Chondrocyte (in vitro differentiated cells): ENCODE data around the gene TMCC1. TPM values are rescaled to one million over a fixed set of nuclear protein-coding genes. Genes with fewer than 3 reads are reported as not detected.

ENCODE experiments used
- DNase-seq: peaks from one replicate; pipeline ENCODE4 v3.0.0; 2021; ENCODE audit warnings: mixed read lengths, low spot score
- H3K27ac Mint-ChIP-seq: one replicate; pipeline ENCODE4 v1.8.0; 2021; ENCODE audit warnings: mild to moderate bottlenecking, moderate library complexity, mixed read lengths; ENCODE audit not compliant: unreplicated experiment
- H3K27me3 Mint-ChIP-seq: 2 replicates; pipeline ENCODE4 v1.8.0; 2021; ENCODE audit warnings: low read depth, mixed read lengths
- H3K36me3 Mint-ChIP-seq: 2 replicates; pipeline ENCODE4 v1.8.0; 2021; ENCODE audit warnings: low read depth, mixed read lengths
- H3K4me1 Mint-ChIP-seq: 2 replicates; pipeline ENCODE4 v1.8.0; 2021; ENCODE audit warnings: low read depth, mild to moderate bottlenecking, mixed read lengths
- H3K4me3 Mint-ChIP-seq: one replicate; pipeline ENCODE4 v1.8.0; 2021; ENCODE audit warnings: mild to moderate bottlenecking, moderate library complexity, mixed read lengths; ENCODE audit not compliant: unreplicated experiment
- H3K9me3 Mint-ChIP-seq: 2 replicates; pipeline ENCODE4 v1.8.0; 2021; ENCODE audit warnings: low read depth, mixed read lengths
- total RNA-seq: library from RNA; stranded (reverse); gene quantifications from 3 replicates; pipeline ENCODE4 v1.2.1, GENCODE V29; 2021
- TF ChIP-seq, protein P1 (sequence below): fragments of 200-600 bp; sonication (generic); IDR thresholded peaks from 2 replicates; pipeline ENCODE4 v1.5.0; 2021; ENCODE audit warnings: antibody characterized with exemption, mild to moderate bottlenecking, moderate library complexity

Gene TMCC1
- total RNA-seq, 1 donor from 2014 or later, result 34.3 TPM

DNA sequence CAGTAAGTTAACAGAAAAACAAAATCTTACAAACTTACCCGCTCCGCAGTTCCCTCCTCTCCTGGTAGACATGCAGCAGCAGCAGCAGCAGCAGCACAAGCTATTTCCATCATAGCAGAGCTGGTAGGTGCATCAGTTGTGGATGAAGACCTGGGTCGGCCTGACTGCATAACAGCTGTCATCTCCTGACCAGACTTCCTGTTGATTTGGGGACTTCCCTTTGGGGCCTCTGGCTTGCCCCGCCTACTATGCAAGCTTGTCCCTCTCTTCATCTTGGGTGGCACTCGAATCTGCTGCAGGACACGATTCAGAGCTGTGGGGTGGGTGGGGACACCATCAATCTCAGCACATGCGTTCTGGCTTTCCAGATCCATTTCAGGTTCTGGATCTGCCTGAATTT lies 65.7 kb downstream of the TMCC1 start:
- Mint-ChIP-seq H3K4me1 (peaks cover 25% of the 10 kb centered on the region), H3K9me3 (no peaks in the 10 kb centered on the region), H3K36me3 (peaks cover 1% of the 10 kb centered on the region), H3K27ac (no peak overlapping the region), H3K27me3 (no peaks in the 10 kb centered on the region), H3K4me3 (no peak overlapping the region)
- TF ChIP-seq, protein P1, sequence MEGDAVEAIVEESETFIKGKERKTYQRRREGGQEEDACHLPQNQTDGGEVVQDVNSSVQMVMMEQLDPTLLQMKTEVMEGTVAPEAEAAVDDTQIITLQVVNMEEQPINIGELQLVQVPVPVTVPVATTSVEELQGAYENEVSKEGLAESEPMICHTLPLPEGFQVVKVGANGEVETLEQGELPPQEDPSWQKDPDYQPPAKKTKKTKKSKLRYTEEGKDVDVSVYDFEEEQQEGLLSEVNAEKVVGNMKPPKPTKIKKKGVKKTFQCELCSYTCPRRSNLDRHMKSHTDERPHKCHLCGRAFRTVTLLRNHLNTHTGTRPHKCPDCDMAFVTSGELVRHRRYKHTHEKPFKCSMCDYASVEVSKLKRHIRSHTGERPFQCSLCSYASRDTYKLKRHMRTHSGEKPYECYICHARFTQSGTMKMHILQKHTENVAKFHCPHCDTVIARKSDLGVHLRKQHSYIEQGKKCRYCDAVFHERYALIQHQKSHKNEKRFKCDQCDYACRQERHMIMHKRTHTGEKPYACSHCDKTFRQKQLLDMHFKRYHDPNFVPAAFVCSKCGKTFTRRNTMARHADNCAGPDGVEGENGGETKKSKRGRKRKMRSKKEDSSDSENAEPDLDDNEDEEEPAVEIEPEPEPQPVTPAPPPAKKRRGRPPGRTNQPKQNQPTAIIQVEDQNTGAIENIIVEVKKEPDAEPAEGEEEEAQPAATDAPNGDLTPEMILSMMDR, result no peak
- DNase-seq, result no peak

DNA sequence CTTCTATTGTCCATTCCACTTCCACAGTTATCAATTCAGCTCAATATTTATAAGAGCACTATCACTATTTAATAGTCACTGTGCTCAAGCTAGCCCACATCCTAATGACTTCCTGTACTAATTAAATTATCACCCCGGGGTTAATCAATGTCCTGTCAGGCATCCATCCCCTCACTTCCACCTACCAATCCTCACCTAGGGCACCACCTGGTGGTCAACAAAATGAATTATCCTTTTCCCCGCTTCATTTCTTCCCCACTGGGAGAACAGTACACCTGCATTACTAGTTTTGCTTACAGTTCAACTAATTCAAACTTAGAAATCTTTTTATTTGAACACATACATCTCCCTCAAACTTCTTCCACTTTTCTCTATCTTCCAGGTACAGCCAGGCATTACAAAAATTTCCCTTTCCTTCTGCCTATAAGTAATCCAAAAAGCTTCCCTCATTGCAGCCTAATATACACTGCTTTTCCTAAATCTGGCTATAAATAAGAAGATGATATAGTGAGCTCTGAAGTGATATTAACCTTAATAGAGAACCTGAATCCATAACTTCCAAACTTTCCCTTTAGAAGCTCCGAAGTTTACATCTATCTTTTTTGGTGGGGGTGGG lies 68.5 kb downstream of the TMCC1 start:
- Mint-ChIP-seq H3K4me3 (no peak overlapping the region), H3K9me3 (no peaks in the 10 kb centered on the region), H3K36me3 (peaks cover 1% of the 10 kb centered on the region), H3K27me3 (no peaks in the 10 kb centered on the region), H3K4me1 (peaks cover 15% of the 10 kb centered on the region), H3K27ac (no peak overlapping the region)
- TF ChIP-seq, protein P1, result peak; percentile 92
- no peak for DNase-seq

DNA sequence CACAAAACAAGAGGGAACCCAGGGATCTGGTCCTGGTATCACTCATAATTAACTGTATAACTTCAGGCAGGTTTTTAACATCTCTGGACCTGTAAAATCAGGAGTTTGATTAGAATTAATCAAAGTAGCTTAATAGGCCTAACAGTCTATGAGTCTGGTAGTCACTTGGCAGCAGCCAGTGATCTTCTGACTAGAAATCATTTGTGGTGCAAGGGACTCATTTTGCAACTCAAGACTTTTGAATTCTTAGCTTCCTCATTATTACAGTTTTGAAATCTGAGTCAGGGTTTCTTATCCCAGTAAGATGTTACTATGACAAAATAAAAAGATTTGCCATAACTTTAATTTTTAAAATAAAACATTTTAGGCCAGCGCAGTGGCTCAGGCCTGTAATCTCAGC lies 70.8 kb downstream of the TMCC1 start:
- TF ChIP-seq, protein P1, result no peak
- H3K4me3 Mint-ChIP-seq, result no peak overlapping the region
- no peaks in the 10 kb centered on the region for H3K27me3 Mint-ChIP-seq
- H3K27ac Mint-ChIP-seq, result no peak overlapping the region
- H3K9me3 Mint-ChIP-seq, result no peaks in the 10 kb centered on the region
- peaks cover 4% of the 10 kb centered on the region for H3K4me1 Mint-ChIP-seq
- H3K36me3 Mint-ChIP-seq, result peaks cover under 1% of the 10 kb centered on the region
- DNase-seq, result no peak

DNA sequence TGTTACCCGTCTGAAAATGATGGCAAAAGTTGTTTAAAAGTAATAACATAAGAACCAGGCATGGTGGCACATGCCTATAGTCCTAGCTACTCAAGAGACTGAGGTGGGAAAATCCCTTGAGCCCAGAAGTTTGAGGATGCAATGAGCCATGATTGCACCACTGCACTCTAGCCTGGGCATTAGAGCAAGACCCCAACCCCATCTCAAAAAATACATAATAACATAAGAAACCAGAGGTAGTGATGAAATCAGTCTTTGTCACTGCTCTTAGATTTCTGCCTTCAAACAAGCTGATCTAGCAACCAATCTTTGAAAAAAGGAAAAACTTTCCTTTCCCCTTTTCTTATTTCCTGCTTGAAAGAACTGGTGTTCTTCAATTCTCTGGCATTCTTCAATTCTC lies 71.3 kb downstream of the TMCC1 start:
- TF ChIP-seq, protein P1, result no peak
- H3K4me3 Mint-ChIP-seq, result no peak overlapping the region
- H3K27ac Mint-ChIP-seq, result no peak overlapping the region
- H3K4me1 Mint-ChIP-seq, result peaks cover 4% of the 10 kb centered on the region
- no peaks in the 10 kb centered on the region for H3K36me3 Mint-ChIP-seq
- DNase-seq, result no peak
- H3K27me3 Mint-ChIP-seq, result no peaks in the 10 kb centered on the region
- H3K9me3 Mint-ChIP-seq, result no peaks in the 10 kb centered on the region

DNA sequence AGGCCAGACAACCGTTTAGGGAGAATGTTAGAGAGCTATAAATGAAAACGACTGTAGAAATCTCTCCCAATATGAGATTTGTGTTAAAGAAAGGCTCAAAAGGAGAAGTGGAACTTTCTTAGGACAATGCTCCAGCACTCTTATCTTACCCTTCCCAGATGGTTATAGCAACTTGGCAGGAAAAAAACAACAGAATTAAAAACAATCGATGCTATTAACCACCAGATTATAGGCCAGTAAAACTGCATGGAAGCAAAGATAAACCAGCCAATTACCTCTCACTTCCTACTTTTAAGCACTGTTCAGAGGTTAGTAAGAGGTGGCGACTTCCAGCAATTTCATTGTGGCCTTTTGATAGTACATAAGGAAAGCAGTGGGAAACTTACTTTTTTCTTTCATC lies 72.9 kb downstream of the TMCC1 start:
- no peak overlapping the region for H3K27ac Mint-ChIP-seq
- H3K4me1 Mint-ChIP-seq, result peaks cover 4% of the 10 kb centered on the region
- TF ChIP-seq, protein P1, result no peak
- no peak for DNase-seq
- H3K9me3 Mint-ChIP-seq, result no peaks in the 10 kb centered on the region
- H3K36me3 Mint-ChIP-seq, result no peaks in the 10 kb centered on the region
- no peaks in the 10 kb centered on the region for H3K27me3 Mint-ChIP-seq
- no peak overlapping the region for H3K4me3 Mint-ChIP-seq
